ENCODE measurements around the gene ZNF362.

ZNF362 gene

GRCh38 chr1:33276573-33277298 is 20.4 kb downstream of the ZNF362 start:
- ChIA-PET POLR2A (no interaction called here), CTCF (no interaction called here)
- Histone ChIP-seq H3K36me3 (ENCODE audit: control insufficient read depth in 2 of 2, insufficient read depth in 1 of 2, low read length in 2 of 2) (peaks cover 0 to 33% of the 10 kb centered on the region in 2 experiments; a peak in 2 of 3 replicates), H3K27ac (ENCODE audit: extremely low read depth, low read depth, low read length) (no peak overlapping the region), H3K4me3 (ENCODE audit: low read depth, low read length) (no peak overlapping the region), H3K4me1 (ENCODE audit: control insufficient read depth, insufficient read depth, low read length) (no peaks in the 10 kb centered on the region), H3K9me3 (ENCODE audit: control insufficient read depth, insufficient read depth, low read depth, low read length) (no peaks in the 10 kb centered on the region)
- TF ChIP-seq GLIS1 (tag by site-specific recombination; IDR thresholded peaks at IDR 0.05) (no peak), ZNF311 (tag by site-specific recombination; IDR thresholded peaks at IDR 0.05; ENCODE audit: borderline replicate concordance) (no peak), GLI4 (tag by site-specific recombination; IDR thresholded peaks at IDR 0.05) (no peak), ZNF571 (tag by site-specific recombination; IDR thresholded peaks at IDR 0.05) (no peak), ZNF664 (tag by site-specific recombination; IDR thresholded peaks at IDR 0.05) (no peak), ZFP41 (tag by site-specific recombination; IDR thresholded peaks at IDR 0.05; ENCODE audit: borderline replicate concordance) (no peak), ZNF621 (tag by site-specific recombination; IDR thresholded peaks at IDR 0.05) (no peak), ZNF776 (tag by site-specific recombination; IDR thresholded peaks at IDR 0.05; ENCODE audit: borderline replicate concordance) (no peak), ZNF76 (tag by site-specific recombination; IDR thresholded peaks at IDR 0.05; ENCODE audit: borderline replicate concordance, low read depth) (no peak)

GRCh38 chr1:33277488-33278084 is 21.3 kb downstream of the ZNF362 start:
- no peak overlapping the region for H3K27ac ChIP-seq (ENCODE audit: extremely low read depth, low read depth, low read length)
- POLR2A ChIA-PET = no interaction called here
- H3K4me1 ChIP-seq (ENCODE audit: control insufficient read depth, insufficient read depth, low read length) = no peaks in the 10 kb centered on the region
- no peak overlapping the region for H3K4me3 ChIP-seq (ENCODE audit: low read depth, low read length)
- peaks cover 0 to 40% of the 10 kb centered on the region in 2 experiments; a peak in 2 of 3 replicates for H3K36me3 ChIP-seq (ENCODE audit: control insufficient read depth in 2 of 2, insufficient read depth in 1 of 2, low read length in 2 of 2)
- CTCF ChIA-PET = interaction anchor here (0.9 to 1.2 kb wide), 3 partner anchors 17 to 151 kb away, joined by 3 to 5 read pairs (median 5); no protein-coding TSS in a partner anchor
- no peaks in the 10 kb centered on the region for H3K9me3 ChIP-seq (ENCODE audit: control insufficient read depth, insufficient read depth, low read depth, low read length)
- no peak for TF ChIP-seq ZNF292 (tag by site-specific recombination; IDR thresholded peaks at IDR 0.05; ENCODE audit: borderline replicate concordance, low read depth)
- no peak for TF ChIP-seq YY1 (tag by site-specific recombination; IDR thresholded peaks at IDR 0.05)
- TF ChIP-seq MEIS1 (CRISPR knock-in tag; IDR thresholded peaks at IDR 0.05; ENCODE audit: borderline replicate concordance) = no peak
- TF ChIP-seq SETDB1 (IDR thresholded peaks at IDR 0.05; ENCODE audit: insufficient read length, low read length) = no peak
- no peak for TF ChIP-seq HOXA7 (CRISPR knock-in tag; IDR thresholded peaks at IDR 0.05; ENCODE audit: borderline replicate concordance)
- TF ChIP-seq ZNF596 (tag by site-specific recombination; IDR thresholded peaks at IDR 0.05) = no peak
- TF ChIP-seq ZNF670 (tag by site-specific recombination; IDR thresholded peaks at IDR 0.05; ENCODE audit: low read depth) = no peak
- no peak for TF ChIP-seq ZBTB49 (tag by site-specific recombination; IDR thresholded peaks at IDR 0.05; ENCODE audit: low read depth)
- TF ChIP-seq, protein P1, sequence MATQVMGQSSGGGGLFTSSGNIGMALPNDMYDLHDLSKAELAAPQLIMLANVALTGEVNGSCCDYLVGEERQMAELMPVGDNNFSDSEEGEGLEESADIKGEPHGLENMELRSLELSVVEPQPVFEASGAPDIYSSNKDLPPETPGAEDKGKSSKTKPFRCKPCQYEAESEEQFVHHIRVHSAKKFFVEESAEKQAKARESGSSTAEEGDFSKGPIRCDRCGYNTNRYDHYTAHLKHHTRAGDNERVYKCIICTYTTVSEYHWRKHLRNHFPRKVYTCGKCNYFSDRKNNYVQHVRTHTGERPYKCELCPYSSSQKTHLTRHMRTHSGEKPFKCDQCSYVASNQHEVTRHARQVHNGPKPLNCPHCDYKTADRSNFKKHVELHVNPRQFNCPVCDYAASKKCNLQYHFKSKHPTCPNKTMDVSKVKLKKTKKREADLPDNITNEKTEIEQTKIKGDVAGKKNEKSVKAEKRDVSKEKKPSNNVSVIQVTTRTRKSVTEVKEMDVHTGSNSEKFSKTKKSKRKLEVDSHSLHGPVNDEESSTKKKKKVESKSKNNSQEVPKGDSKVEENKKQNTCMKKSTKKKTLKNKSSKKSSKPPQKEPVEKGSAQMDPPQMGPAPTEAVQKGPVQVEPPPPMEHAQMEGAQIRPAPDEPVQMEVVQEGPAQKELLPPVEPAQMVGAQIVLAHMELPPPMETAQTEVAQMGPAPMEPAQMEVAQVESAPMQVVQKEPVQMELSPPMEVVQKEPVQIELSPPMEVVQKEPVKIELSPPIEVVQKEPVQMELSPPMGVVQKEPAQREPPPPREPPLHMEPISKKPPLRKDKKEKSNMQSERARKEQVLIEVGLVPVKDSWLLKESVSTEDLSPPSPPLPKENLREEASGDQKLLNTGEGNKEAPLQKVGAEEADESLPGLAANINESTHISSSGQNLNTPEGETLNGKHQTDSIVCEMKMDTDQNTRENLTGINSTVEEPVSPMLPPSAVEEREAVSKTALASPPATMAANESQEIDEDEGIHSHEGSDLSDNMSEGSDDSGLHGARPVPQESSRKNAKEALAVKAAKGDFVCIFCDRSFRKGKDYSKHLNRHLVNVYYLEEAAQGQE (tag by site-specific recombination; IDR thresholded peaks at IDR 0.05) = no peak
- no peak for TF ChIP-seq ZNF785 (tag by site-specific recombination; IDR thresholded peaks at IDR 0.05)
- TF ChIP-seq, protein P2, sequence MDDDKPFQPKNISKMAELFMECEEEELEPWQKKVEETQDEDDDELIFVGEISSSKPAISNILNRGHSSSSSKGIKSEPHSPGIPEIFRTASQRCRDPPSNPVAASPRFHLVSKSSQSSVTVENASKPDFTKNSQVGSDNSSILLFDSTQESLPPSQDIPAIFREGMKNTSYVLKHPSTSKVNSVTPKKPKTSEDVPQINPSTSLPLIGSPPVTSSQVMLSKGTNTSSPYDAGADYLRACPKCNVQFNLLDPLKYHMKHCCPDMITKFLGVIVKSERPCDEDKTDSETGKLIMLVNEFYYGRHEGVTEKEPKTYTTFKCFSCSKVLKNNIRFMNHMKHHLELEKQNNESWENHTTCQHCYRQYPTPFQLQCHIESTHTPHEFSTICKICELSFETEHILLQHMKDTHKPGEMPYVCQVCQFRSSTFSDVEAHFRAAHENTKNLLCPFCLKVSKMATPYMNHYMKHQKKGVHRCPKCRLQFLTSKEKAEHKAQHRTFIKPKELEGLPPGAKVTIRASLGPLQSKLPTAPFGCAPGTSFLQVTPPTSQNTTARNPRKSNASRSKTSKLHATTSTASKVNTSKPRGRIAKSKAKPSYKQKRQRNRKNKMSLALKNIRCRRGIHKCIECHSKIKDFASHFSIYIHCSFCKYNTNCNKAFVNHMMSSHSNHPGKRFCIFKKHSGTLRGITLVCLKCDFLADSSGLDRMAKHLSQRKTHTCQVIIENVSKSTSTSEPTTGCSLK (tag by site-specific recombination; IDR thresholded peaks at IDR 0.05) = no peak
- no peak for TF ChIP-seq ZNF677 (tag by site-specific recombination; IDR thresholded peaks at IDR 0.05)
- no peak for TF ChIP-seq SP3 (tag by site-specific recombination; IDR thresholded peaks at IDR 0.05)
- no peak for TF ChIP-seq TCF7L2 (IDR thresholded peaks at IDR 0.05; ENCODE audit: borderline replicate concordance, low read depth, low read length)
- no peak for TF ChIP-seq OSR2 (tag by site-specific recombination; IDR thresholded peaks at IDR 0.05)
- TF ChIP-seq ZSCAN4 (tag by site-specific recombination; IDR thresholded peaks at IDR 0.05) = no peak

Measured in HEK293 (cell line).